Astrocyte of the hippocampus (primary cell): ENCODE results near the gene THOC1.
A peak's percentile ranks its signal among the peaks of the same experiment; 100 is the strongest.

Experiments
- DNase-seq: peaks from one replicate; pipeline ENCODE4 v3.0.0; 2011; ENCODE audit warnings: low read depth, low spot score

THOC1 gene

GRCh38 chr18:215448-216010, 52.3 kb downstream of the THOC1 start:
- no peak for DNase-seq

DNA sequence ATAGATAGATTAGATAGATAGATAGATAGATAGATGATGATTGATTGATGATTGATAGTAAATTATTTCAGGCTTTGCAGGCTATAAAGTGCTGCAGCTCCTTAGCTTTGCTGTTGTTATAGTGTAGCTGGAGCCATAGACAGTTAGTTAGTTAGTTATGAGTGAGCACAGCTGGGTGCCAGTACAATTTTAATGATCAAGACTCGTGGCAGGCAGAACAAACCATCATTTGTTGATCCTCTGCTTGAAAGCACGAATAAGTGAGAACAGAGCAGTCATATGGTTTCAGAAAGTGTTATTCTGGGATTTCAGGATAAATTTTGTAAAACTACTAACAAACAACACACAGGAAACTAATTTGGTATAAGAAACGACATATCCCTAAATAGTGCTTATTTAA, 53.9 kb downstream of the THOC1 start:
- DNase-seq: no peak

- no peak for DNase-seq
These were observed 54.3 kb downstream of the THOC1 start for GRCh38 chr18:213505-213904.

- DNase-seq: no peak
These were observed 55.1 kb downstream of the THOC1 start for GRCh38 chr18:212780-213179.

GRCh38 chr18:211582-211981, 56.3 kb downstream of the THOC1 start:
- no peak for DNase-seq

DNA sequence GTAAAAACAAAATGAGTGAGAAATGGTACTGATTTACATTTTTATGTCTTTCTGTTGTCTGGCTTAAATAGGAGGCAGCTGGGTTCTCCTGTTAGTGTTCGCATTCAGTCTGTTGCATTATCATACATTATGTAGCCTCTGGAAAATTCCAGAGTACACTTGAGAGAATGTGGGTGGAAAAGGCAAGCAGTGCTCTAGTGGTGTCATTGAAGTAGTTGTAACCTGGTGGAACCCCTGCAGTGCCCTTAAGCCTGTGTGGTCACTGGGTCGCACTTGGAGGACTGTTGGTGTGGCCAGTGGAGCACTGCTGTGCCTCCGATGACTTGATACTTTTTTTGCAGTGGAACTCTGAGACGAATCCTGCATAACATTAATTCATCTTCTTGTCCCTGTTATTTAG, 57.1 kb downstream of the THOC1 start:
- DNase-seq: no peak

DNA sequence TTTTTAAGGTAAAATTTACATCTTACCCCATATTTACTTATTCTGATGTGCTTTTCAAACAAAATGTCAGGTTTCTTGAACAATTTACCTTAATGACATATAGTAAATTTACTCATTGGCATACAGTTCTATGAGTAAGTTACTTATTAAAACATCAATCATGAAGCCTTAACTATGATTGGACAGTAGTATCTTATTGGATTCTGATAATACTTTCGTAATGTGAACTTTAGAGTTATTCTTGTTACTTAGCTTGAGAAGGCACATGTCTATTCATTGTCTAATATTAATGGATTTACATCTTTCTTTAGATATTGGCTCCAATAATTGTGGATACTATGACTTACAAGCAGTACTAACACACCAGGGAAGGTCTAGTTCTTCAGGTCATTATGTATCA, 57.8 kb downstream of the THOC1 start:
- no peak for DNase-seq

DNA sequence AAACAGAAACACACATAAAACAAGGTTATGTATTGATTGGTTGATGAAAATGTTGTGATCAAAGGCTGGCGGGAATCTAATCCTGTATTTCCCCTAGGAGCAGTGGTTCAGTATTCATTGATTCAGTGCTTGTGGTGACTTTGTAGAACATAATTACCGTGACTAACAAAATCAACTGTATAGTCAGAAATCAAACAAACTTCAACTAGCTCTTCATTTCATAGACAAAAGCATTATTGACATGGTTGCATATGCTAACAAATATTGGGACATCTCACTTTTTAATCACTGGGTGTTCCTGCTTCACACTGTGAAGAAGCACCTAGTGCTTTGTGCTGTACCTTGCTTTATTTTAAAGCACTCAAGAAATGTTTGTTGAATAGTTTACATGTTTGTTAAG, 68.1 kb downstream of the THOC1 start:
- DNase-seq: no peak

GRCh38 chr18:199214-199613, 68.6 kb downstream of the THOC1 start:
- no peak for DNase-seq

DNA sequence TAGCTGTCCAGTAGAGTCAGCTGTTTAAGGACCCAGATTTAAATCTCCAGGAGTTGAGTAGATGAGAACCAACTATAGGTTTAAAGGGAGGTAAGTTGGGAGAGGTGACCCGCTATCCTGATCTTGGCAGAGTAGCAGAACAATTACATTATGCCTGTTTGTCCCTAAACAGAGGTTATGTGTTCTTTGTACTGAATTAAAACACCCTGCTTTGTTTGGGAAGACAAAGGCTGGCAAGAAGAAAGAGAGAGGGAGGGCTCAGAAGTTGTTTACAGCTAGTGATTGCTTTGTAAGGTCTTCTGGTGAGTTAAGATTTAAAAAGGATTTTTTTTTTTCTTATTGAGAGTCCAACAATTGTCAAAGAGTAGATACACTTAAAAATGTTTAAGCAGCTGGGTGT, 72.2 kb downstream of the THOC1 start:
- no peak for DNase-seq

- no peak for DNase-seq
These were observed 75.0 kb downstream of the THOC1 start for GRCh38 chr18:192801-193200.

DNA sequence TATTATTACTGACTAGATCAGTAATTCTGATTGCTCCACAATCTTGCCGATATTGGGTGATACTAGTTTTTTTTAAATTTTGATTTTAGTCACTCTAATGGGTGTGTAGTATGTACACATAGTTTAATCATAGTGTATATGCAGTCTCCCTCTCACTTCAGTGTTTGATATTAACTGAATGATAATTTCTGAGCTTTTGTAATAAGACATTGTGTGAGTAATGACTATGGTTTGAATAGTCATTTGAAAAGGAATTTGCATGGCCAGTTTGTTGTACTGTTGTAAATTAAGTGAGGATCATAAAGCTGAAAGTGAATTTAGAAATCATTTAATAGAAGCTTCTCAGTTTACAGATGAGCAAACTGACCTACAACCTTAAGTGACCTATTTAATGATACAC, 76.1 kb downstream of the THOC1 start:
- no peak for DNase-seq

DNA sequence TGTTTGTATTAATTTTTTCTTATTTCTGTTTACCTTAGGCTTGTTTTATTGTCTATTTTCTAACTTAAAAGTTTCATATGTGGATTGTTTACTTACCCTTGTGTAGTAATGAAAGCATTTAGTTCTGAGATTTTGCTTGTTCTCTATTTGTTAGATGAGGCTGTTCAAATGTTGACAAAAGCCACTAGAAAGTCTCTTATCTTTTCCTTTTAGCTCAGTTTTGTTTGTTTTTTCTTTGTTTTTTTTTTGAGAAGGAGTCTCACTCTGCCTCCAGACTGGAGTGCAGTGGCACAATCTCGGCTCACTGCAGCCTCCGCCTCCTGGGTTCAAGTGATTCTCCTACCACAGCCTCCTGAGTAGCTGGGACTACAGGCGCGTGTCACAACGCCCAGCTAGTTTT, 78.6 kb downstream of the THOC1 start:
- no peak for DNase-seq

- peak; percentile 24 for DNase-seq
These were observed 84.1 kb downstream of the THOC1 start for GRCh38 chr18:183769-184168.

- DNase-seq: no peak
These were observed 86.1 kb downstream of the THOC1 start for GRCh38 chr18:181711-182110.

DNA sequence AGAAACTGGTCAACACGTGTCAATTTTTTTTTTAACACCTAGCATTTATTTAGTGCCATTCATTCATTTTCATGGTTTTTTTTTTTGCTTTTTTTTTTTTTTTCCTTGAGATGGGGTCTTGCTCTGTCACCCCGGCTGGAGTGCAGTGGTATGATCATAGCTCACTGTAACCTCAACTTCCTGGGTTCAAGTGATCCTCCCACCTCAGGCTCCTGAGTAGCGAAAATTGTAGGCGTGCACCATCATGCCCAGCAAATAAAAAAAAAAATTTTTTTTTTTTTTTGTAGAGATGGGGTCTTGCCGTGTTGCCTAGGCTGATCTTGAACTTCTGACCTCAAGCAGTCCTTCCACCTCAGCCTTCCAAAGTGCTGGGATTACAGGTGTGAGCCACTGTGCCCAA, 88.3 kb downstream of the THOC1 start:
- DNase-seq: no peak

GRCh38 chr18:172361-172760, 95.5 kb downstream of the THOC1 start:
- no peak for DNase-seq
